Gastroesophageal sphincter (tissue), 3 donors: ENCODE results near the gene NAALADL2.

ENCODE experiments used
- CTCF ChIP-seq, 4 experiments: fragments of 200-600 bp in 2 of 4; fragments of 450-650 bp in 2 of 4; sonication (generic) in 1 of 4; IDR thresholded peaks; one replicate each; pipeline ENCODE4 v1.5.1; 2017 to 2019; ENCODE audit warnings: antibody characterized with exemption in 4 of 4, mild to moderate bottlenecking in 2 of 4, moderate library complexity in 2 of 4
- POLR2A ChIP-seq, 2 donors: fragments of 450-650 bp; IDR thresholded peaks; one replicate each; pipeline ENCODE4 v1.6.1; 2017; ENCODE audit warnings: antibody characterized with exemption in 2 of 2, mild to moderate bottlenecking in 2 of 2, moderate library complexity in 1 of 2
- POLR2AphosphoS5 ChIP-seq: sonication (generic); formaldehyde crosslinking; IDR thresholded peaks from one replicate; pipeline ENCODE4 v1.6.1; 2017; ENCODE audit warnings: antibody characterized with exemption

GRCh38 chr3:174938102-174938501, 79.0 kb downstream of the NAALADL2 start:
- no peak for TF ChIP-seq POLR2A (IDR thresholded peaks at IDR 0.05)
- TF ChIP-seq CTCF (IDR thresholded peaks at IDR 0.05) = no peak
- no peak for TF ChIP-seq POLR2AphosphoS5
